Memory B cell (primary cell): ENCODE results near the gene TMEM196.

Experiments
- ATAC-seq: fragments of 150-1000 bp; cut with Tn5 transposase; 2 replicates; pipeline ENCODE4 v1.10.0; 2021; ENCODE audit warnings: low read depth, mild to moderate bottlenecking, moderate library complexity
- DNase-seq, 2 donors: peaks; one replicate each; pipeline ENCODE4 v3.0.0; 2022; ENCODE audit warnings: low spot score in 2 of 2
- H3K27ac Mint-ChIP-seq: one replicate; pipeline ENCODE4 v1.8.0; 2022; ENCODE audit warnings: mild to moderate bottlenecking, moderate library complexity, mixed read lengths
- H3K27me3 Mint-ChIP-seq: one replicate; pipeline ENCODE4 v1.8.0; 2022; ENCODE audit warnings: mixed read lengths
- H3K36me3 Mint-ChIP-seq: one replicate; pipeline ENCODE4 v1.8.0; 2022; ENCODE audit warnings: mild to moderate bottlenecking, mixed read lengths
- H3K4me1 Mint-ChIP-seq: one replicate; pipeline ENCODE4 v1.8.0; 2022; ENCODE audit warnings: mixed read lengths
- H3K4me3 Mint-ChIP-seq: one replicate; pipeline ENCODE4 v1.8.0; 2022; ENCODE audit warnings: mild to moderate bottlenecking, moderate library complexity, mixed read lengths
- H3K9me3 Mint-ChIP-seq: one replicate; pipeline ENCODE4 v1.8.0; 2022; ENCODE audit warnings: mixed read lengths

The TMEM196 gene

GRCh38 chr7:19747740-19748339, 25.6 kb downstream of the TMEM196 start:
- Mint-ChIP-seq H3K27ac (no peak overlapping the region), H3K36me3 (no peaks in the 10 kb centered on the region), H3K9me3 (no peaks in the 10 kb centered on the region), H3K27me3 (peaks cover 2% of the 10 kb centered on the region), H3K4me1 (no peaks in the 10 kb centered on the region), H3K4me3 (no peak overlapping the region)
- ATAC-seq (peak; percentile 50), DNase-seq (peak in 1 of 2 donors; percentile 30)

GRCh38 chr7:19744075-19744474, 29.3 kb downstream of the TMEM196 start:
- Mint-ChIP-seq H3K27me3 (peaks cover 2% of the 10 kb centered on the region), H3K4me3 (no peak overlapping the region), H3K36me3 (no peaks in the 10 kb centered on the region), H3K9me3 (no peaks in the 10 kb centered on the region), H3K4me1 (no peaks in the 10 kb centered on the region), H3K27ac (no peak overlapping the region)
- ATAC-seq (no peak), DNase-seq (no peak)

GRCh38 chr7:19728716-19729115, 44.7 kb downstream of the TMEM196 start:
- Mint-ChIP-seq H3K27me3 (peaks cover 11% of the 10 kb centered on the region), H3K27ac (no peak overlapping the region), H3K9me3 (no peaks in the 10 kb centered on the region), H3K4me3 (no peak overlapping the region), H3K4me1 (no peaks in the 10 kb centered on the region), H3K36me3 (no peaks in the 10 kb centered on the region)
- ATAC-seq: no peak
- no peak for DNase-seq

GRCh38 chr7:19725770-19726169, 47.6 kb downstream of the TMEM196 start:
- Mint-ChIP-seq H3K36me3 (no peaks in the 10 kb centered on the region), H3K4me1 (no peaks in the 10 kb centered on the region), H3K4me3 (no peak overlapping the region), H3K27me3 (peaks cover 4% of the 10 kb centered on the region), H3K27ac (no peak overlapping the region), H3K9me3 (no peaks in the 10 kb centered on the region)
- ATAC-seq: no peak
- DNase-seq: no peak

GRCh38 chr7:19715499-19715898, 57.9 kb downstream of the TMEM196 start:
- Mint-ChIP-seq H3K36me3 (no peaks in the 10 kb centered on the region), H3K4me1 (no peaks in the 10 kb centered on the region), H3K4me3 (no peak overlapping the region), H3K27ac (no peak overlapping the region), H3K9me3 (no peaks in the 10 kb centered on the region), H3K27me3 (no peaks in the 10 kb centered on the region)
- ATAC-seq: no peak
- no peak for DNase-seq

GRCh38 chr7:19713676-19714075, 59.7 kb downstream of the TMEM196 start:
- Mint-ChIP-seq H3K27ac (peak overlapping the region; percentile 15), H3K4me3 (no peak overlapping the region), H3K9me3 (no peaks in the 10 kb centered on the region), H3K4me1 (peaks cover 8% of the 10 kb centered on the region), H3K27me3 (no peaks in the 10 kb centered on the region), H3K36me3 (no peaks in the 10 kb centered on the region)
- DNase-seq (peak; percentile 42 to 44), ATAC-seq (no peak)

- peaks cover 31% of the 10 kb centered on the region for H3K4me1 Mint-ChIP-seq
- H3K27ac Mint-ChIP-seq: peak overlapping the region; percentile 97
- DNase-seq: no peak
- no peaks in the 10 kb centered on the region for H3K27me3 Mint-ChIP-seq
- H3K4me3 Mint-ChIP-seq: peak overlapping the region; percentile 98
- H3K36me3 Mint-ChIP-seq: no peaks in the 10 kb centered on the region
- ATAC-seq: no peak
- H3K9me3 Mint-ChIP-seq: no peaks in the 10 kb centered on the region
These were observed 64.2 kb downstream of the TMEM196 start for GRCh38 chr7:19709249-19709578.

- no peaks in the 10 kb centered on the region for H3K27me3 Mint-ChIP-seq
- H3K4me3 Mint-ChIP-seq: peak within 1 kb of the TSS; percentile 98
- H3K4me1 Mint-ChIP-seq: peaks cover 31% of the 10 kb centered on the region
- DNase-seq (peak; percentile 96 to 99), ATAC-seq (peak; percentile 94)
- no peaks in the 10 kb centered on the region for H3K36me3 Mint-ChIP-seq
- H3K9me3 Mint-ChIP-seq: no peaks in the 10 kb centered on the region
- peak within 1 kb of the TSS; percentile 97 for H3K27ac Mint-ChIP-seq
These were observed 64.8 kb downstream of the TMEM196 start, which contains the start of gene POLR1F for GRCh38 chr7:19708397-19709248. Gene POLR1F (minus strand): TSS chr7:19709037. CDS start chr7:19709016, 21 bp downstream.

GRCh38 chr7:19707240-19707639, 66.2 kb downstream of the TMEM196 start:
- Mint-ChIP-seq H3K9me3 (no peaks in the 10 kb centered on the region), H3K4me3 (peak overlapping the region; percentile 29)
- no peak for ATAC-seq

GRCh38 chr7:19705663-19706062, 67.8 kb downstream of the TMEM196 start:
- Mint-ChIP-seq H3K27me3 (no peaks in the 10 kb centered on the region), H3K27ac (peak overlapping the region; percentile 31), H3K4me3 (no peak overlapping the region), H3K9me3 (no peaks in the 10 kb centered on the region), H3K4me1 (peaks cover 31% of the 10 kb centered on the region), H3K36me3 (peaks cover 10% of the 10 kb centered on the region)
- no peak for DNase-seq
- ATAC-seq: no peak

More at GRCh38 chr7:19707240-19707639, 66.2 kb downstream of the TMEM196 start:
- Mint-ChIP-seq H3K27ac (peak overlapping the region; percentile 97), H3K27me3 (no peaks in the 10 kb centered on the region), H3K36me3 (peaks cover 7% of the 10 kb centered on the region), H3K4me1 (peaks cover 31% of the 10 kb centered on the region)
- DNase-seq: no peak

GRCh38 chr7:19701471-19701870, 71.9 kb downstream of the TMEM196 start:
- no peaks in the 10 kb centered on the region for H3K9me3 Mint-ChIP-seq
- H3K4me1 Mint-ChIP-seq: peaks cover 11% of the 10 kb centered on the region
- ATAC-seq (no peak), DNase-seq (no peak)
- H3K4me3 Mint-ChIP-seq: no peak overlapping the region
- no peaks in the 10 kb centered on the region for H3K27me3 Mint-ChIP-seq
- no peak overlapping the region for H3K27ac Mint-ChIP-seq
- peaks cover 25% of the 10 kb centered on the region for H3K36me3 Mint-ChIP-seq

- ATAC-seq (no peak), DNase-seq (no peak)
- H3K4me3 Mint-ChIP-seq: no peak overlapping the region
- H3K4me1 Mint-ChIP-seq: peaks cover 7% of the 10 kb centered on the region
- peaks cover 27% of the 10 kb centered on the region for H3K36me3 Mint-ChIP-seq
- H3K27me3 Mint-ChIP-seq: no peaks in the 10 kb centered on the region
- no peaks in the 10 kb centered on the region for H3K9me3 Mint-ChIP-seq
- no peak overlapping the region for H3K27ac Mint-ChIP-seq
These were observed 72.5 kb downstream of the TMEM196 start for GRCh38 chr7:19700936-19701335.

- H3K36me3 Mint-ChIP-seq: peaks cover 30% of the 10 kb centered on the region
- ATAC-seq: no peak
These were observed 75.1 kb downstream of the TMEM196 start for GRCh38 chr7:19698331-19698730.

GRCh38 chr7:19696926-19697325, 76.5 kb downstream of the TMEM196 start:
- Mint-ChIP-seq H3K4me3 (no peak overlapping the region), H3K27ac (no peak overlapping the region), H3K9me3 (no peaks in the 10 kb centered on the region), H3K36me3 (peaks cover 23% of the 10 kb centered on the region), H3K27me3 (no peaks in the 10 kb centered on the region), H3K4me1 (no peaks in the 10 kb centered on the region)
- ATAC-seq (no peak), DNase-seq (no peak)

More at GRCh38 chr7:19698331-19698730, 75.1 kb downstream of the TMEM196 start:
- Mint-ChIP-seq H3K27ac (no peak overlapping the region), H3K9me3 (no peaks in the 10 kb centered on the region), H3K27me3 (no peaks in the 10 kb centered on the region), H3K4me3 (no peak overlapping the region), H3K4me1 (no peaks in the 10 kb centered on the region)
- no peak for DNase-seq
